ENCODE data around the gene PYCR2. TPM values are rescaled to one million over a fixed set of nuclear protein-coding genes. Genes with fewer than 3 reads are reported as not detected.

PYCR2 gene
- total and polyA plus RNA-seq, 2 donors (not counting 1 experiment from before 2014, with no cell fraction given) = 28.6 to 32.4 TPM

- H3K79me2 ChIP-seq (ENCODE audit: control insufficient read depth, insufficient read depth, low read length) = peaks cover 20% of the 10 kb centered on the region
- peaks cover 2% of the 10 kb centered on the region for H3K4me1 ChIP-seq (ENCODE audit: control insufficient read depth, extremely low read depth, insufficient read depth, low read length)
- TF ChIP-seq EZH2 (IDR thresholded peaks at IDR 0.05; ENCODE audit: low read length, missing control alignments) (no peak), CTCF (conservative IDR thresholded peaks at IDR 0.05 in 1 of 2, IDR thresholded peaks at IDR 0.05 in 1 of 2; ENCODE audit: low read depth in 1 of 2, low read length in 2 of 2) (no peak)
- no peak overlapping the region for H3K27ac ChIP-seq (ENCODE audit: insufficient read depth, low read length)
- peak; percentile 86 to 92 for DNase-seq (ENCODE audit: low read depth in 2 of 2)
- H3K27me3 ChIP-seq (ENCODE audit: control insufficient read depth, insufficient read depth, low read length) = no peaks in the 10 kb centered on the region
- no peak overlapping the region for H2AFZ ChIP-seq (ENCODE audit: low read length)
- H4K20me1 ChIP-seq (ENCODE audit: control insufficient read depth, extremely low read depth, insufficient read depth, low read length) = no peaks in the 10 kb centered on the region
- no peaks in the 10 kb centered on the region for H3K9me3 ChIP-seq (ENCODE audit: control insufficient read depth, insufficient read depth, low read depth, low read length)
- peaks cover 16% of the 10 kb centered on the region for H3K36me3 ChIP-seq (ENCODE audit: control insufficient read depth, insufficient read depth, low read length)
- no peak overlapping the region for H3K4me3 ChIP-seq (replicated peaks in 1 of 4; ENCODE audit: control extremely low read depth in 1 of 4, insufficient read depth in 1 of 4, low read depth in 3 of 4, low read length in 4 of 4)
- H3K4me2 ChIP-seq (ENCODE audit: extremely low read depth, insufficient read depth, low read length) = peak overlapping the region; percentile 23
- no peak overlapping the region for H3K9ac ChIP-seq (ENCODE audit: insufficient read depth, low read length)
These were observed 4.1 kb downstream of the PYCR2 start for GRCh38 chr1:225919906-225920305.

DNA sequence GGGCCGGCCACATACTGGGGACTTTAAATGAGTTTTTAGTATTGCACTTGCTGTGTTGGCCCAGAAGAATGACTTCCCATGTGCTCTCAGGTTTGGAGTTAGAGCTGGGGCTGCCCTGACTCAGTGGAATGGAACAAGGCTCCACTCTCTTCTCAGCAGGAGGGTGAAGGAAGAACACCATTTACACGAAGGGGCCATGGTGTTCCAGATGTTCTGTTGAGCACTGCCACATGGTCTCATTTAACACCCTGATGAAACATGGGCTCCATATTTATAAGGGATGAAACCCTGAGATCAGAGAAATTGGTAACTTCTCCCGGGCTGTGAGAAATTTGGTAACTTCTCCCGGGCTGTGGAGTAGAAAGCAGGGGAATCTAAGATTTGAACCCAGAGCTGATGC is 5.8 kb downstream of the PYCR2 start:
- H3K9ac ChIP-seq (ENCODE audit: insufficient read depth, low read length) = no peak overlapping the region
- no peak for DNase-seq (ENCODE audit: low read depth in 2 of 2)
- H3K4me3 ChIP-seq (replicated peaks in 1 of 4; ENCODE audit: control extremely low read depth in 1 of 4, insufficient read depth in 1 of 4, low read depth in 3 of 4, low read length in 4 of 4) = no peak overlapping the region
- no peak overlapping the region for H3K4me2 ChIP-seq (ENCODE audit: extremely low read depth, insufficient read depth, low read length)
- peaks cover 16% of the 10 kb centered on the region for H3K79me2 ChIP-seq (ENCODE audit: control insufficient read depth, insufficient read depth, low read length)
- no peak overlapping the region for H3K27ac ChIP-seq (ENCODE audit: insufficient read depth, low read length)
- H2AFZ ChIP-seq (ENCODE audit: low read length) = no peak overlapping the region
- H3K9me3 ChIP-seq (ENCODE audit: control insufficient read depth, insufficient read depth, low read depth, low read length) = no peaks in the 10 kb centered on the region
- no peaks in the 10 kb centered on the region for H3K27me3 ChIP-seq (ENCODE audit: control insufficient read depth, insufficient read depth, low read length)
- H3K4me1 ChIP-seq (ENCODE audit: control insufficient read depth, extremely low read depth, insufficient read depth, low read length) = peaks cover 2% of the 10 kb centered on the region
- TF ChIP-seq CTCF (conservative IDR thresholded peaks at IDR 0.05 in 1 of 2, IDR thresholded peaks at IDR 0.05 in 1 of 2; ENCODE audit: low read depth in 1 of 2, low read length in 2 of 2) (no peak), EZH2 (IDR thresholded peaks at IDR 0.05; ENCODE audit: low read length, missing control alignments) (no peak)
- H3K36me3 ChIP-seq (ENCODE audit: control insufficient read depth, insufficient read depth, low read length) = peaks cover 16% of the 10 kb centered on the region
- no peaks in the 10 kb centered on the region for H4K20me1 ChIP-seq (ENCODE audit: control insufficient read depth, extremely low read depth, insufficient read depth, low read length)

GRCh38 chr1:225917536-225917935 is 6.5 kb downstream of the PYCR2 start:
- Histone ChIP-seq H3K4me2 (ENCODE audit: extremely low read depth, insufficient read depth, low read length) (no peak overlapping the region), H3K27me3 (ENCODE audit: control insufficient read depth, insufficient read depth, low read length) (no peaks in the 10 kb centered on the region), H4K20me1 (ENCODE audit: control insufficient read depth, extremely low read depth, insufficient read depth, low read length) (no peaks in the 10 kb centered on the region), H3K9me3 (ENCODE audit: control insufficient read depth, insufficient read depth, low read depth, low read length) (no peaks in the 10 kb centered on the region), H3K79me2 (ENCODE audit: control insufficient read depth, insufficient read depth, low read length) (peaks cover 8% of the 10 kb centered on the region), H3K36me3 (ENCODE audit: control insufficient read depth, insufficient read depth, low read length) (peaks cover 16% of the 10 kb centered on the region), H3K4me3 (replicated peaks in 1 of 4; ENCODE audit: control extremely low read depth in 1 of 4, insufficient read depth in 1 of 4, low read depth in 3 of 4, low read length in 4 of 4) (no peak overlapping the region), H3K27ac (ENCODE audit: insufficient read depth, low read length) (no peak overlapping the region), H3K4me1 (ENCODE audit: control insufficient read depth, extremely low read depth, insufficient read depth, low read length) (peaks cover 2% of the 10 kb centered on the region), H3K9ac (ENCODE audit: insufficient read depth, low read length) (no peak overlapping the region), H2AFZ (ENCODE audit: low read length) (no peak overlapping the region)
- peak in 1 of 2 donors; percentile 38 for DNase-seq (ENCODE audit: low read depth in 2 of 2)
- no peak for TF ChIP-seq CTCF (conservative IDR thresholded peaks at IDR 0.05 in 1 of 2, IDR thresholded peaks at IDR 0.05 in 1 of 2; ENCODE audit: low read depth in 1 of 2, low read length in 2 of 2)

Measured in fibroblast of lung (primary cell).